GM12891 (cell line): ENCODE results near the gene SMIM36.

Experiments used
- POLR2A ChIP-seq: IDR thresholded peaks from 2 replicates; pipeline ENCODE4 v1.6.1; 2011; ENCODE audit warnings: low read depth, low read length, control low read depth
- POLR2AphosphoS5 ChIP-seq: IDR thresholded peaks from 2 replicates; pipeline ENCODE4 v1.6.1; 2011; ENCODE audit warnings: low read depth, low read length, control low read depth
- POU2F2 ChIP-seq: IDR thresholded peaks from 2 replicates; pipeline ENCODE4 v1.6.1; 2011; ENCODE audit warnings: low read depth, mild to moderate bottlenecking, control low read depth, low read length, moderate library complexity

DNA sequence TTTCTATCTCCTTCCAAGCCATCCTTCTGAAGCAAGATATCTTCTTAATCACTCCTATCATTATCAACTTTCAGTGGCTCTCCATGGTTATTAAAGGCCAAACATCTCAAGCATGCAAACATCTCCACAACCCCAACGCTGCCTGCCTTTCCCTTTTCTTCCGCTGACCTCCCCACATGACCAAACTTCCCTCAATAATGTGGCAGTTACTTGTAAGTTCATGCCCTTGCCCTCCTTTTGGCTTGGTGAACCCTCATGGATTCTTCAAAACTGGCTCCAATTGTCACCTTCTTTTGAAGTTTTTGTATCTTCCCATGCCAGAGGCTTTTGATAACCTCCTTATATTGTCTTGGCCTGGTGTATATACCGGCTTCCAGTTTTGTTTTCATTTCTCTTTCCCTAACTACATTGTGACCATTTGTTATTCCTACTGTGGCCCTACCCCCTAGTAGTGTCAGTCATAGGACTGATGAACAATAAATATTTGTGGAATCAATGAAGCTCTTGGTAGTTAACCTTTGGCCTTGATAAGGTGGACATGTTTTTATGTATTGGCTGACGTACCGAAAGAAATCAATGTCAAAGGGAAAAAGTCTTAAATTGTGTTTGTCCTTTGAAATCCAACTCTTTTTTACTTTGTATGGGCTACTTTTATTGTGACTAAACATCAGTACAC is 19.9 kb upstream of the SMIM36 start:
- no peak for TF ChIP-seq POLR2AphosphoS5
- TF ChIP-seq POLR2A = no peak
- TF ChIP-seq POU2F2 = no peak
